IPS-18c (cell line): Measurements from ENCODE around the gene SQSTM1.

Experiments used
- H3K4me3 ChIP-seq: 2 replicates; pipeline ENCODE4 v1.7.0; 2013; ENCODE audit warnings: low read depth, mild to moderate bottlenecking, low read length, moderate library complexity; ENCODE audit not compliant: insufficient read depth
- H3K9me3 ChIP-seq: one replicate; pipeline ENCODE4 v1.6.1; 2013; ENCODE audit warnings: mild to moderate bottlenecking, low read length, moderate library complexity; ENCODE audit not compliant: control insufficient read depth, insufficient read depth

SQSTM1 gene

GRCh38 chr5:179872055-179872827 is 51.5 kb downstream of the SQSTM1 start:
- no peak overlapping the region for H3K4me3 ChIP-seq
- H3K9me3 ChIP-seq, result no peaks in the 10 kb centered on the region

GRCh38 chr5:179872828-179873575 is 52.3 kb downstream of the SQSTM1 start:
- Histone ChIP-seq H3K4me3 (no peak overlapping the region), H3K9me3 (no peaks in the 10 kb centered on the region)

GRCh38 chr5:179873588-179874110 is 52.9 kb downstream of the SQSTM1 start:
- Histone ChIP-seq H3K4me3 (no peak overlapping the region), H3K9me3 (no peaks in the 10 kb centered on the region)

GRCh38 chr5:179874136-179874535 is 53.4 kb downstream of the SQSTM1 start:
- Histone ChIP-seq H3K9me3 (no peaks in the 10 kb centered on the region), H3K4me3 (no peak overlapping the region)

GRCh38 chr5:179874536-179875292 is 54.0 kb downstream of the SQSTM1 start:
- Histone ChIP-seq H3K4me3 (no peak overlapping the region), H3K9me3 (no peaks in the 10 kb centered on the region)

- Histone ChIP-seq H3K4me3 (no peak overlapping the region), H3K9me3 (no peaks in the 10 kb centered on the region)
Observed at GRCh38 chr5:179875741-179876609, 55.3 kb downstream of the SQSTM1 start.

- no peaks in the 10 kb centered on the region for H3K9me3 ChIP-seq
- H3K4me3 ChIP-seq, result no peak overlapping the region
Observed at GRCh38 chr5:179876610-179876952, 55.9 kb downstream of the SQSTM1 start.

- H3K4me3 ChIP-seq, result no peak overlapping the region
- H3K9me3 ChIP-seq, result peaks cover 3% of the 10 kb centered on the region
Observed at GRCh38 chr5:179878222-179879002, 57.7 kb downstream of the SQSTM1 start.

- H3K9me3 ChIP-seq, result peaks cover 7% of the 10 kb centered on the region
Observed at GRCh38 chr5:179879003-179879689, 58.4 kb downstream of the SQSTM1 start.

GRCh38 chr5:179879690-179880010 is 58.9 kb downstream of the SQSTM1 start:
- peaks cover 9% of the 10 kb centered on the region for H3K9me3 ChIP-seq
- H3K4me3 ChIP-seq, result no peak overlapping the region

More at GRCh38 chr5:179879003-179879689, 58.4 kb downstream of the SQSTM1 start:
- no peak overlapping the region for H3K4me3 ChIP-seq

- Histone ChIP-seq H3K9me3 (peaks cover 9% of the 10 kb centered on the region), H3K4me3 (no peak overlapping the region)
Observed at GRCh38 chr5:179880066-179880650, 59.5 kb downstream of the SQSTM1 start.

GRCh38 chr5:179880848-179881590 is 60.3 kb downstream of the SQSTM1 start:
- Histone ChIP-seq H3K4me3 (no peak overlapping the region), H3K9me3 (peaks cover 9% of the 10 kb centered on the region)

- no peak overlapping the region for H3K4me3 ChIP-seq
- peaks cover 9% of the 10 kb centered on the region for H3K9me3 ChIP-seq
Observed at GRCh38 chr5:179882338-179882737, 61.6 kb downstream of the SQSTM1 start.

GRCh38 chr5:179883163-179883562 is 62.5 kb downstream of the SQSTM1 start:
- peaks cover 9% of the 10 kb centered on the region for H3K9me3 ChIP-seq
- H3K4me3 ChIP-seq, result no peak overlapping the region
